Activated CD8-positive, alpha-beta T cell treated with anti-CD3 and anti-CD28 coated beads for 36 hours (primary cell): ENCODE measurements around the gene SMIM21. TPM values are rescaled to one million over a fixed set of nuclear protein-coding genes. Genes with fewer than 3 reads are reported as not detected.

Source experiments
- ATAC-seq: fragments of 200-7000 bp; cut with Tn5 transposase; one replicate; pipeline ENCODE4 v1.10.0; 2021; ENCODE audit warnings: mild to moderate bottlenecking, moderate library complexity
- CTCF ChIA-PET: fragments of 350-600 bp; sonication (Branson Sonifier 250); formaldehyde crosslinking; loops from one replicate; lab custom pipeline; 2021; ENCODE audit warnings: antibody characterized with exemption; lab: Charles Lee
- POLR2A ChIA-PET: fragments of 350-600 bp; sonication (Branson Sonifier 250); formaldehyde crosslinking; loops from one replicate; lab custom pipeline; 2021; ENCODE audit warnings: antibody characterized with exemption; lab: Charles Lee
- DNase-seq: peaks from one replicate; pipeline ENCODE4 v3.0.0-alpha.2; 2020
- H3K27ac Mint-ChIP-seq: one replicate; pipeline ENCODE4 v1.8.0; 2021; ENCODE audit warnings: mild to moderate bottlenecking, mixed read lengths
- H3K27me3 Mint-ChIP-seq: one replicate; pipeline ENCODE4 v1.8.0; 2021; ENCODE audit warnings: mixed read lengths
- H3K36me3 Mint-ChIP-seq: one replicate; pipeline ENCODE4 v1.8.0; 2021; ENCODE audit warnings: low read depth, mixed read lengths
- H3K4me1 Mint-ChIP-seq: one replicate; pipeline ENCODE4 v1.8.0; 2021; ENCODE audit warnings: low read depth, mixed read lengths
- H3K4me3 Mint-ChIP-seq: one replicate; pipeline ENCODE4 v1.8.0; 2021; ENCODE audit warnings: mild to moderate bottlenecking, moderate library complexity, mixed read lengths
- H3K9me3 Mint-ChIP-seq: one replicate; pipeline ENCODE4 v1.8.0; 2021; ENCODE audit warnings: mixed read lengths
- CTCF ChIP-seq: fragments of 200-600 bp; IDR thresholded peaks from one replicate; pipeline ENCODE4 v1.8.0; 2022; ENCODE audit warnings: antibody characterized with exemption, mild to moderate bottlenecking
- intact Hi-C: fragments of 100-400 bp; cut with micrococcal nuclease; formaldehyde crosslinking; loops from one replicate; pipeline ENCODE4 v1.10.0; 2022
- total RNA-seq, 2 experiments: library from RNA; stranded (reverse); gene quantifications; one replicate each; pipeline ENCODE4 v1.2.3, GENCODE V29; 2021

The SMIM21 gene
- total RNA-seq, 2 experiments from 2014 or later, result not detected

GRCh38 chr18:75407468-75408437 lies 19.8 kb downstream of the SMIM21 start:
- TF ChIP-seq CTCF, result no peak
- H3K4me3 Mint-ChIP-seq, result no peak overlapping the region
- ChIA-PET POLR2A (no interaction called here), CTCF (no interaction called here)
- no peak overlapping the region for H3K27ac Mint-ChIP-seq
- H3K9me3 Mint-ChIP-seq, result no peaks in the 10 kb centered on the region
- H3K27me3 Mint-ChIP-seq, result peaks cover 12% of the 10 kb centered on the region
- H3K36me3 Mint-ChIP-seq, result no peaks in the 10 kb centered on the region
- DNase-seq (no peak), ATAC-seq (no peak)
- intact Hi-C loops, result no loop called here
- H3K4me1 Mint-ChIP-seq, result peaks cover 13% of the 10 kb centered on the region

GRCh38 chr18:75406491-75407445 lies 20.7 kb downstream of the SMIM21 start:
- peaks cover 17% of the 10 kb centered on the region for H3K27me3 Mint-ChIP-seq
- H3K27ac Mint-ChIP-seq, result no peak overlapping the region
- no peak for DNase-seq
- H3K36me3 Mint-ChIP-seq, result no peaks in the 10 kb centered on the region
- no peak for ATAC-seq
- peaks cover 13% of the 10 kb centered on the region for H3K4me1 Mint-ChIP-seq
- ChIA-PET POLR2A (no interaction called here), CTCF (no interaction called here)
- no peaks in the 10 kb centered on the region for H3K9me3 Mint-ChIP-seq
- no peak overlapping the region for H3K4me3 Mint-ChIP-seq
- intact Hi-C loops, result no loop called here
- TF ChIP-seq CTCF, result no peak

- POLR2A ChIA-PET, result no interaction called here
Observed at GRCh38 chr18:75405351-75405750, 22.2 kb downstream of the SMIM21 start.

GRCh38 chr18:75400366-75400765 lies 27.1 kb downstream of the SMIM21 start:
- H3K9me3 Mint-ChIP-seq, result no peaks in the 10 kb centered on the region
- no peaks in the 10 kb centered on the region for H3K4me1 Mint-ChIP-seq

More at GRCh38 chr18:75405351-75405750, 22.2 kb downstream of the SMIM21 start:
- H3K4me3 Mint-ChIP-seq, result no peak overlapping the region
- intact Hi-C loops, result no loop called here
- no peaks in the 10 kb centered on the region for H3K36me3 Mint-ChIP-seq
- no peak for TF ChIP-seq CTCF
- ATAC-seq, result no peak
- DNase-seq, result no peak
- H3K9me3 Mint-ChIP-seq, result no peaks in the 10 kb centered on the region
- H3K27me3 Mint-ChIP-seq, result peaks cover 20% of the 10 kb centered on the region
- H3K27ac Mint-ChIP-seq, result no peak overlapping the region
- peaks cover 9% of the 10 kb centered on the region for H3K4me1 Mint-ChIP-seq
- CTCF ChIA-PET, result no interaction called here

More at GRCh38 chr18:75400366-75400765, 27.1 kb downstream of the SMIM21 start:
- DNase-seq (no peak), ATAC-seq (no peak)
- POLR2A ChIA-PET, result no interaction called here
- intact Hi-C loops, result no loop called here
- no peak for TF ChIP-seq CTCF
- CTCF ChIA-PET, result no interaction called here
- Mint-ChIP-seq H3K36me3 (no peaks in the 10 kb centered on the region), H3K4me3 (no peak overlapping the region), H3K27me3 (peaks cover 15% of the 10 kb centered on the region), H3K27ac (no peak overlapping the region)
